Measurements from ENCODE around the gene RB1.

- TF ChIP-seq CTCF (IDR thresholded peaks at IDR 0.05; ENCODE audit: low read length) (no peak), EZH2 (IDR thresholded peaks at IDR 0.05; ENCODE audit: borderline replicate concordance, low read length) (no peak)
Measured at GRCh38 chr13:48437371-48437770, 133.8 kb downstream of the RB1 start.
